NCI-H446 treated with DMSO at 0.1 percent for 48 hours (cell line): ENCODE data around the gene USP17L27.
"Not testable (repeated sequence)": the region's sequence is repeated elsewhere in the genome, so short reads cannot be mapped to it uniquely, and the experiment has no call there.

Experiments
- DNase-seq: peaks from one replicate; lab custom pipeline; 2025; lab: John Stamatoyannopoulos, UW

USP17L27 gene

DNA sequence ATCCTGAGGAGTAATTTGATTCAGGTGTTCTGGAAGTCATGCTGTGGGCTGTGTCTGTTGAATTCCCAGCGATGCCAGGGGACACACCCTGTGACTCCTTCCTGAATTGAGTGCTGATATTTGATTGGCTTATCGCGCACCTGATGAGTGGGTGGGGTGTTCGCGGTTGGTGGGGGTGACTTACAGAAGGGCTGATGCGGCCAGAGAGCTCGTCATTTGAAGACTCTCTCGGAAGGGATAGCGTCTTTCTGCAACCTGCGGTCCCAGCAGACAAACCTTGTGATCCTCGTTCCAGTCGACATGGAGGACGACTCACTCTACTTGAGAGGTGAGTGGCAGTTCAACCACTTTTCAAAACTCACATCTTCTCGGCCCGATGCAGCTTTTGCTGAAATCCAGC, at the start of gene USP17L27:
Gene USP17L27, plus strand, starts transcription at position 301 of the 400 bp plus-strand sequence. Its CDS starts 0 bp downstream, at position 301.
- DNase-seq, result not testable (repeated sequence)

GRCh38 chr4:9324191-9324590, 19.8 kb upstream of the USP17L27 start:
- not testable (repeated sequence) for DNase-seq

DNA sequence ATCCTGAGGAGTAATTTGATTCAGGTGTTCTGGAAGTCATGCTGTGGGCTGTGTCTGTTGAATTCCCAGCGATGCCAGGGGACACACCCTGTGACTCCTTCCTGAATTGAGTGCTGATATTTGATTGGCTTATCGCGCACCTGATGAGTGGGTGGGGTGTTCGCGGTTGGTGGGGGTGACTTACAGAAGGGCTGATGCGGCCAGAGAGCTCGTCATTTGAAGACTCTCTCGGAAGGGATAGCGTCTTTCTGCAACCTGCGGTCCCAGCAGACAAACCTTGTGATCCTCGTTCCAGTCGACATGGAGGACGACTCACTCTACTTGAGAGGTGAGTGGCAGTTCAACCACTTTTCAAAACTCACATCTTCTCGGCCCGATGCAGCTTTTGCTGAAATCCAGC, 19.1 kb upstream of the USP17L27 start, which contains the start of gene USP17L24:
Gene USP17L24, plus strand, starts transcription at position 301 of the 400 bp plus-strand sequence. Its CDS starts 0 bp downstream, at position 301.
- not testable (repeated sequence) for DNase-seq

GRCh38 chr4:9329611-9330010, 14.3 kb upstream of the USP17L27 start, which contains the start of gene USP17L25:
Gene USP17L25 (plus strand): TSS chr4:9329911. CDS start chr4:9329911, 0 bp downstream.
- DNase-seq, result not testable (repeated sequence)

GRCh38 chr4:9334358-9334757, 9.6 kb upstream of the USP17L27 start, which contains the start of gene USP17L26:
Gene USP17L26 (plus strand): TSS chr4:9334658. CDS start chr4:9334658, 0 bp downstream.
- DNase-seq, result not testable (repeated sequence)

GRCh38 chr4:9339103-9339502, 4.8 kb upstream of the USP17L27 start, which contains the start of gene USP17L5:
Gene USP17L5 (plus strand): TSS chr4:9339403. CDS start chr4:9339403, 0 bp downstream.
- not testable (repeated sequence) for DNase-seq

DNA sequence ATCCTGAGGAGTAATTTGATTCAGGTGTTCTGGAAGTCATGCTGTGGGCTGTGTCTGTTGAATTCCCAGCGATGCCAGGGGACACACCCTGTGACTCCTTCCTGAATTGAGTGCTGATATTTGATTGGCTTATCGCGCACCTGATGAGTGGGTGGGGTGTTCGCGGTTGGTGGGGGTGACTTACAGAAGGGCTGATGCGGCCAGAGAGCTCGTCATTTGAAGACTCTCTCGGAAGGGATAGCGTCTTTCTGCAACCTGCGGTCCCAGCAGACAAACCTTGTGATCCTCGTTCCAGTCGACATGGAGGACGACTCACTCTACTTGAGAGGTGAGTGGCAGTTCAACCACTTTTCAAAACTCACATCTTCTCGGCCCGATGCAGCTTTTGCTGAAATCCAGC, 4.6 kb downstream of the USP17L27 start, which contains the start of gene USP17L28:
Gene USP17L28, plus strand, starts transcription at position 301 of the 400 bp plus-strand sequence. Its CDS starts 0 bp downstream, at position 301.
- DNase-seq, result not testable (repeated sequence)

GRCh38 chr4:9350866-9351265, 6.9 kb downstream of the USP17L27 start:
- DNase-seq, result not testable (repeated sequence)

GRCh38 chr4:9353338-9353737, 9.4 kb downstream of the USP17L27 start, which contains the start of gene USP17L29:
Gene USP17L29 (plus strand): TSS chr4:9353638. CDS start chr4:9353638, 0 bp downstream.
- not testable (repeated sequence) for DNase-seq

- DNase-seq, result not testable (repeated sequence)
These were observed 18.9 kb downstream of the USP17L27 start, which contains the start of gene USP17L30 for GRCh38 chr4:9362829-9363228. Gene USP17L30 (plus strand): TSS chr4:9363129. CDS start chr4:9363129, 0 bp downstream.

GRCh38 chr4:9379881-9380280, 35.9 kb downstream of the USP17L27 start:
- not testable (repeated sequence) for DNase-seq

- DNase-seq, result not testable (repeated sequence)
These were observed 37.1 kb downstream of the USP17L27 start for GRCh38 chr4:9381012-9381534.

DNA sequence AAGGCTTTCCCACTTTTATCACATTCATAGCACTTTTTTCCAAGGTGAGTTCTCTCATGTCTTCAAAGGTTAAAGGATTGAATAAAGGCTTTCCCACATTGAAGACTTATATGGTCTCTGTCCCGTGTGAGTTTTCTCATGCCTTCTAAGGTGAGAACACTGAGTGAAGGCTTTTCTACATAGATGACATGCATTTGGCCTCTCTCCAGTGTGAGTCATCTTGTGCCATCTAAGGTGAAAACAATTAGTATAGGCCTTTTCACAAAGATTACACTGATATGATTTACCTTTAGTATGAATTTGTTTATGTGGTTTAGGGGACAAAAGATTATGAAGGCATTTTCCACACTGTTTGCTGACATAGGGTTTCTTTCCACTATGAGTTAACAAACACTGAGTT, 40.2 kb downstream of the USP17L27 start:
- DNase-seq, result no peak

DNA sequence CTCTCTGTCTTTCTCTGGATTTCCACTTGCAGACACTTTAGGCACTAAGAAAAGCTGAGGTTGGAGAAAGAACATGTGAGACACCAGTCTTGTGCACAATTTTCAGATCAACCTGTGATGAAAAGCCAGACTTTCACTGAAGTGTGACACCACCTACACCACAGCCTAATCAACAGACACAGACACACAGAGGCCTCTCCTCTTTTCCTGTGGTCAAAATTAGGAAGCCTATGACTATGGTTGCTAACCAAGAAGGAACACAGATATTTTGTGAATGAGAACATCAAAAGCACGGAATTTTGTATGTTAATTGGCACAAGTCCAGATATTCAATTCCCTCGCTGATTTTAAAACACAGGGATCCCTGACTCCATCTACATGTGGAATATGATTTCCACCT, 45.1 kb downstream of the USP17L27 start:
- DNase-seq, result not testable (repeated sequence)
